Stromal cell of bone marrow (primary cell): ENCODE results near the gene NTMT1.
"Not testable (repeated sequence)": the region's sequence is repeated elsewhere in the genome, so short reads cannot be mapped to it uniquely, and the experiment has no call there.

ENCODE experiments used
- DNase-seq: peaks from one replicate; pipeline ENCODE4 v3.0.0-alpha.2; 2012; ENCODE audit warnings: low read depth

NTMT1 gene

GRCh38 chr9:129654554-129655040, 28.6 kb downstream of the NTMT1 start:
- no peak for DNase-seq

GRCh38 chr9:129655154-129655553, 29.2 kb downstream of the NTMT1 start:
- DNase-seq: no peak

GRCh38 chr9:129655696-129656095, 29.7 kb downstream of the NTMT1 start:
- no peak for DNase-seq

- peak; percentile 38 for DNase-seq
These were observed 30.9 kb downstream of the NTMT1 start for GRCh38 chr9:129656795-129657390.

GRCh38 chr9:129661029-129661428, 35.1 kb downstream of the NTMT1 start:
- DNase-seq: no peak

GRCh38 chr9:129662239-129662638, 36.3 kb downstream of the NTMT1 start:
- DNase-seq: not testable (repeated sequence)

GRCh38 chr9:129664746-129665388, 38.9 kb downstream of the NTMT1 start:
- DNase-seq: no peak

- DNase-seq: peak; percentile 56
These were observed 39.4 kb downstream of the NTMT1 start, which contains the start of gene PRRX2 for GRCh38 chr9:129665389-129665775. Gene PRRX2, plus strand, starts transcription at chr9:129665647. Its CDS starts 221 bp downstream, at chr9:129665868.

- DNase-seq: no peak
These were observed 40.0 kb downstream of the NTMT1 start for GRCh38 chr9:129665814-129666520.

- no peak for DNase-seq
These were observed 40.6 kb downstream of the NTMT1 start for GRCh38 chr9:129666575-129666974.

GRCh38 chr9:129667378-129667777, 41.4 kb downstream of the NTMT1 start:
- no peak for DNase-seq

- no peak for DNase-seq
These were observed 41.9 kb downstream of the NTMT1 start for GRCh38 chr9:129667850-129668249.

- peak; percentile 70 for DNase-seq
These were observed 43.3 kb downstream of the NTMT1 start for GRCh38 chr9:129669141-129669718.

- no peak for DNase-seq
These were observed 44.0 kb downstream of the NTMT1 start for GRCh38 chr9:129669946-129670345.

- no peak for DNase-seq
These were observed 45.1 kb downstream of the NTMT1 start for GRCh38 chr9:129671065-129671464.

GRCh38 chr9:129671519-129671918, 45.6 kb downstream of the NTMT1 start:
- no peak for DNase-seq

GRCh38 chr9:129672702-129673101, 46.7 kb downstream of the NTMT1 start:
- DNase-seq: no peak

- no peak for DNase-seq
These were observed 47.6 kb downstream of the NTMT1 start for GRCh38 chr9:129673602-129674001.

GRCh38 chr9:129674229-129674628, 48.3 kb downstream of the NTMT1 start:
- no peak for DNase-seq

- no peak for DNase-seq
These were observed 49.7 kb downstream of the NTMT1 start for GRCh38 chr9:129675620-129676019.

GRCh38 chr9:129676287-129676686, 50.3 kb downstream of the NTMT1 start:
- DNase-seq: no peak

- DNase-seq: peak; percentile 74
These were observed 51.0 kb downstream of the NTMT1 start for GRCh38 chr9:129676975-129677374.

- DNase-seq: no peak
These were observed 51.5 kb downstream of the NTMT1 start for GRCh38 chr9:129677456-129677855.
